Upper lobe of left lung (tissue), 6 donors: Measurements from ENCODE around the gene IGSF8. TPM values are rescaled to one million over a fixed set of nuclear protein-coding genes. Genes with fewer than 3 reads are reported as not detected.
"Not testable (repeated sequence)": the region's sequence is repeated elsewhere in the genome, so short reads cannot be mapped to it uniquely, and the experiment has no call there.

ENCODE experiments used
- ATAC-seq, 2 donors: fragments of 200-7000 bp; cut with Tn5 transposase; one replicate each; pipeline ENCODE4 v1.9.1; 2022; ENCODE audit warnings: mild to moderate bottlenecking in 2 of 2, moderate library complexity in 2 of 2; ENCODE audit not compliant: low FRiP score in 2 of 2
- DNase-seq, 2 donors: peaks; one replicate each; pipeline ENCODE4 v3.0.0-alpha.2; 2019 to 2020
- H3K27ac ChIP-seq, 4 donors: fragments of 200-600 bp; sonication (generic); one replicate each; pipeline ENCODE4 v1.5.1; 2016 to 2019
- H3K27me3 ChIP-seq, 4 donors: fragments of 200-600 bp; sonication (generic); one replicate each; pipeline ENCODE4 v1.5.1; 2017 to 2019
- H3K36me3 ChIP-seq, 4 donors: fragments of 200-600 bp; sonication (generic); one replicate each; pipeline ENCODE4 v1.5.1; 2016 to 2019
- H3K4me1 ChIP-seq, 4 donors: fragments of 200-600 bp; sonication (generic); one replicate each; pipeline ENCODE4 v1.5.1; 2018 to 2019
- H3K4me3 ChIP-seq, 4 donors: fragments of 200-600 bp; sonication (generic); one replicate each; pipeline ENCODE4 v1.5.1; 2017 to 2019; ENCODE audit warnings: mild to moderate bottlenecking in 2 of 4, moderate library complexity in 1 of 4
- H3K9me3 ChIP-seq, 4 donors: fragments of 200-600 bp; sonication (generic); one replicate each; pipeline ENCODE4 v1.5.1; 2018 to 2019
- EP300 ChIP-seq, 4 donors: sonication (generic); formaldehyde crosslinking; IDR thresholded peaks; one replicate each; pipeline ENCODE4 v1.5.1; 2017; ENCODE audit warnings: antibody characterized with exemption in 4 of 4, control low read depth in 2 of 4
- POLR2A ChIP-seq, 4 donors: fragments of 450-650 bp; IDR thresholded peaks; one replicate each; pipeline ENCODE4 v1.5.1; 2016 to 2017; ENCODE audit warnings: antibody characterized with exemption in 4 of 4, mild to moderate bottlenecking in 2 of 4
- POLR2AphosphoS5 ChIP-seq, 2 donors: sonication (generic); formaldehyde crosslinking; IDR thresholded peaks; one replicate each; pipeline ENCODE4 v1.5.1; 2017; ENCODE audit warnings: antibody characterized with exemption in 2 of 2
- WGBS, 2 donors: methylation state at CpG; one replicate each; pipeline ENCODE4 v1.1.5; 2017 to 2018; 5-methylcytosine and 5-hydroxymethylcytosine counted together
- total RNA-seq, 6 donors: library from RNA; depleted of rRNA in 4 of 6; stranded (reverse); fragments of >200 nt in 4 of 6; gene quantifications; one replicate each; pipeline versions ENCODE4 v1.1.0 to v1.2.1, GENCODE V29; 2016 to 2021
- TF ChIP-seq, protein P1 (sequence below), 6 experiments: fragments of 450-650 bp in 4 of 6; fragments of 200-600 bp in 2 of 6; sonication (generic) in 2 of 6; IDR thresholded peaks; one replicate each; pipeline ENCODE4 v1.5.1; 2016 to 2019; ENCODE audit warnings: antibody characterized with exemption in 6 of 6
- donor health status: DM: no; HTN: no; CAD: no; lungs with moderate emphysema.
- donor health status: DM: no; HTN: yes; CAD: no; lungs with severe emphysema.

Gene IGSF8
- total RNA-seq, 6 donors from 2014 or later, result 13.6 to 43.8 (median 36.9) TPM

DNA sequence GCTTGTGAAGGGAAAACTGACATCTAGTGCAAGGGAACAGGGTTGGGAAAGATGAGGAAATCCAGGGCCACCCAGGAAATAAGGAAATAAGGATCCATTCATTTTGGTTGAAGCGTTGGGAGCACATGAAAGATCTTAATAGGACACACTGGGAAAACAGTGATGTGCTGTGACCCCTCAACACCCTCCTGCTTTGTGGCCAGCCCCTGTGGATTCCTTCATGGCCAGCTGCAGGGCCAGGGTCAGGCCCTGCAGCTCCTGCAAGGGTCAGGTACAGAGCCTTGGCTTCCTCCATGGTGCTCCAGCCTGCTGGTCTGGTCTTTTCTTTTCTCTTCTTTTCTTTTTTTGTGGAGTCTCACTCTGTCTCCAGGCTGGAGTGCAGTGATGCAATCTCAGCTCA lies 47.8 kb downstream of the IGSF8 start:
- 80 to 83% methylated on average over 1 of the region's 1 CpG for WGBS, 2 donors
- peak in 1 of 2 donors; percentile 6 for DNase-seq

DNA sequence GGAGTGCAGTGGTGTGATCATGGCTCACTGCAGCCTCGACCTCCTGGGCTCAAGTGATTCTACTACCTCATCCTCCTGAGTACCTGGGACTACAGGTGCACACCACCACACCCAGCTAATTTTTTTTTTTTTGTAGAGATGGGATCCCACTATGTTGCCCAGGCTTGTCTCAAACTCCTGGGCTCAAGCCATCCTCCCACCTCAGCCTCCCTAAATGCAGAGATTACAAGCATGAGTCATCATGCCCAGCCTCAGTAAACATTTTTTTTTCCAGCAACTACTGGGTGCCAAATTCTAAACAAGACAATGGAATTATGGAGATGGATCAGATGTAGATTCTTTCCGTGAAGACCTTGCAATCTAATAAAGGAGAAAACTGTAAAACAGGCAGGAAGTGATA lies 48.2 kb downstream of the IGSF8 start:
- WGBS, 2 donors, result 72 to 78% methylated on average over 2 of the region's 2 CpGs
- H3K36me3 ChIP-seq, result not testable (repeated sequence)

More for the DNA sequence above, 47.8 kb downstream of the IGSF8 start:
- Histone ChIP-seq H3K27ac (no peak overlapping the region), H3K9me3 (no peaks in the 10 kb centered on the region), H3K27me3 (no peaks in the 10 kb centered on the region), H3K4me1 (peaks cover 8 to 12% (median 9%) of the 10 kb centered on the region in 4 donors), H3K4me3 (no peak overlapping the region), H3K36me3 (no peaks in the 10 kb centered on the region)
- ATAC-seq, result no peak
- no peak for TF ChIP-seq POLR2A (IDR thresholded peaks at IDR 0.05)
- no peak for TF ChIP-seq POLR2AphosphoS5 (IDR thresholded peaks at IDR 0.05)
- TF ChIP-seq, protein P1, sequence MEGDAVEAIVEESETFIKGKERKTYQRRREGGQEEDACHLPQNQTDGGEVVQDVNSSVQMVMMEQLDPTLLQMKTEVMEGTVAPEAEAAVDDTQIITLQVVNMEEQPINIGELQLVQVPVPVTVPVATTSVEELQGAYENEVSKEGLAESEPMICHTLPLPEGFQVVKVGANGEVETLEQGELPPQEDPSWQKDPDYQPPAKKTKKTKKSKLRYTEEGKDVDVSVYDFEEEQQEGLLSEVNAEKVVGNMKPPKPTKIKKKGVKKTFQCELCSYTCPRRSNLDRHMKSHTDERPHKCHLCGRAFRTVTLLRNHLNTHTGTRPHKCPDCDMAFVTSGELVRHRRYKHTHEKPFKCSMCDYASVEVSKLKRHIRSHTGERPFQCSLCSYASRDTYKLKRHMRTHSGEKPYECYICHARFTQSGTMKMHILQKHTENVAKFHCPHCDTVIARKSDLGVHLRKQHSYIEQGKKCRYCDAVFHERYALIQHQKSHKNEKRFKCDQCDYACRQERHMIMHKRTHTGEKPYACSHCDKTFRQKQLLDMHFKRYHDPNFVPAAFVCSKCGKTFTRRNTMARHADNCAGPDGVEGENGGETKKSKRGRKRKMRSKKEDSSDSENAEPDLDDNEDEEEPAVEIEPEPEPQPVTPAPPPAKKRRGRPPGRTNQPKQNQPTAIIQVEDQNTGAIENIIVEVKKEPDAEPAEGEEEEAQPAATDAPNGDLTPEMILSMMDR (IDR thresholded peaks at IDR 0.05), result no peak
- TF ChIP-seq EP300 (IDR thresholded peaks at IDR 0.05), result no peak

DNA sequence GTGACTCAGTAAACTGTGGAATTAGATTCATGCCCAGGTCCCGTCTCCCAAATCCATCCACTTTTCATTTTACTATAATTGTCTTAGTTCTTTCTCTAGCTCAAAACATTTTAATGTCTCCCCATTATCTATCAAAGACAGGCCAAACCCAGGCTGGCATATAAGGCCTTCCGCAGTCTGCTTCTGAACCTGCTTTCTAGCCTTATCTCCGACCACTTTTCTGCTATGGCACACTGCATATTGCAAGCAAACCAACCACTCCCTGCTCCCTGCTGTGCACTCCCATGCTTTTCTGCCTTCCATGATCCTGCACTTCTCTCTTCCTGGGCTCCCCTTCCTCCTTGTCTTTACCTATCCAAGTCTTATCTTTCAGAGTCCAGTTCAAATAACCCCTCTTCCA lies 49.3 kb downstream of the IGSF8 start:
- DNase-seq, result no peak
- no peak for ATAC-seq
- H3K4me3 ChIP-seq, result no peak overlapping the region
- H3K9me3 ChIP-seq, result no peaks in the 10 kb centered on the region
- 81 to 86% methylated on average over 3 of the region's 3 CpGs for WGBS, 2 donors
- H3K27ac ChIP-seq, result no peak overlapping the region
- TF ChIP-seq POLR2A (IDR thresholded peaks at IDR 0.05) (no peak), EP300 (IDR thresholded peaks at IDR 0.05) (no peak), POLR2AphosphoS5 (IDR thresholded peaks at IDR 0.05) (no peak)
- TF ChIP-seq, protein P1 (IDR thresholded peaks at IDR 0.05), result no peak
- H3K4me1 ChIP-seq, result peaks cover 8 to 12% (median 9%) of the 10 kb centered on the region in 4 donors
- no peaks in the 10 kb centered on the region for H3K27me3 ChIP-seq
- no peaks in the 10 kb centered on the region for H3K36me3 ChIP-seq

More for the DNA sequence above, 48.2 kb downstream of the IGSF8 start:
- not testable (repeated sequence) for H3K27ac ChIP-seq, ATAC-seq, H3K27me3 ChIP-seq, DNase-seq, H3K9me3 ChIP-seq, H3K4me3 ChIP-seq
- H3K4me1 ChIP-seq, result peaks cover 8 to 12% (median 9%) of the 10 kb centered on the region in 4 donors

DNA sequence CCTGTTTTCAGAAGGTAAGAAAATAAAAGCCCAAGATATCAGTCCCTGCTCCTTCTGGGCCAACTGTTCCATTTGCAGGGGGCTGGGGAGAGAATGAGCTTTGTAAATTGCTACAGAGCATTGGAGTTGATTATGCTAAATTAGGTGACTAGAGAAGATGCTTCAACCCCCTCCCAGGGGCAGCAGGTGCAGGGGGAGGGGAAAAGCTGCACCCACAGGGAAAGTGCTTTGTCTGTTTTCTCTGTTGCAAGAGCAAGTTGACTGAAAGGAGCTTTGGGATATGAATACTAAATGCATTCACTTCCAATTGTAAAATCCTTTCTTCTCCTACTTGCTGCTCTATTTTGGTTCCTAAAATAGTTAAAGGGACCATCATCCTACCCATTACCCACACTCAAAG lies 50.1 kb downstream of the IGSF8 start:
- Histone ChIP-seq H3K27me3 (no peaks in the 10 kb centered on the region), H3K9me3 (no peaks in the 10 kb centered on the region), H3K36me3 (no peaks in the 10 kb centered on the region), H3K27ac (no peak overlapping the region), H3K4me1 (peaks cover 8 to 12% (median 9%) of the 10 kb centered on the region in 4 donors), H3K4me3 (no peak overlapping the region)
- TF ChIP-seq, protein P1 (IDR thresholded peaks at IDR 0.05), result no peak
- no peak for TF ChIP-seq POLR2A (IDR thresholded peaks at IDR 0.05)
- ATAC-seq, result no peak
- DNase-seq, result no peak

GRCh38 chr1:160047111-160047991 lies 51.1 kb downstream of the IGSF8 start:
- ATAC-seq (no peak), DNase-seq (no peak)
- no peak overlapping the region for H3K4me3 ChIP-seq
- no peaks in the 10 kb centered on the region for H3K36me3 ChIP-seq
- no peak for TF ChIP-seq POLR2AphosphoS5 (IDR thresholded peaks at IDR 0.05)
- no peak for TF ChIP-seq EP300 (IDR thresholded peaks at IDR 0.05)
- no peak for TF ChIP-seq POLR2A (IDR thresholded peaks at IDR 0.05)
- TF ChIP-seq, protein P1 (IDR thresholded peaks at IDR 0.05), result no peak
- 68 to 70% methylated on average over 9 of the region's 9 CpGs for WGBS, 2 donors
- H3K27me3 ChIP-seq, result no peaks in the 10 kb centered on the region
- H3K27ac ChIP-seq, result no peak overlapping the region
- H3K4me1 ChIP-seq, result peaks cover 8 to 12% (median 9%) of the 10 kb centered on the region in 4 donors
- no peaks in the 10 kb centered on the region for H3K9me3 ChIP-seq
